GM12801 (cell line): ENCODE measurements around the gene S100B.

Source experiments
- TF ChIP-seq, protein P1 (sequence below): IDR thresholded peaks from one replicate; pipeline ENCODE4 v1.5.1; 2011; ENCODE audit warnings: control low read depth; ENCODE audit not compliant: insufficient read length; ENCODE audit errors: extremely low read depth

Gene S100B

DNA sequence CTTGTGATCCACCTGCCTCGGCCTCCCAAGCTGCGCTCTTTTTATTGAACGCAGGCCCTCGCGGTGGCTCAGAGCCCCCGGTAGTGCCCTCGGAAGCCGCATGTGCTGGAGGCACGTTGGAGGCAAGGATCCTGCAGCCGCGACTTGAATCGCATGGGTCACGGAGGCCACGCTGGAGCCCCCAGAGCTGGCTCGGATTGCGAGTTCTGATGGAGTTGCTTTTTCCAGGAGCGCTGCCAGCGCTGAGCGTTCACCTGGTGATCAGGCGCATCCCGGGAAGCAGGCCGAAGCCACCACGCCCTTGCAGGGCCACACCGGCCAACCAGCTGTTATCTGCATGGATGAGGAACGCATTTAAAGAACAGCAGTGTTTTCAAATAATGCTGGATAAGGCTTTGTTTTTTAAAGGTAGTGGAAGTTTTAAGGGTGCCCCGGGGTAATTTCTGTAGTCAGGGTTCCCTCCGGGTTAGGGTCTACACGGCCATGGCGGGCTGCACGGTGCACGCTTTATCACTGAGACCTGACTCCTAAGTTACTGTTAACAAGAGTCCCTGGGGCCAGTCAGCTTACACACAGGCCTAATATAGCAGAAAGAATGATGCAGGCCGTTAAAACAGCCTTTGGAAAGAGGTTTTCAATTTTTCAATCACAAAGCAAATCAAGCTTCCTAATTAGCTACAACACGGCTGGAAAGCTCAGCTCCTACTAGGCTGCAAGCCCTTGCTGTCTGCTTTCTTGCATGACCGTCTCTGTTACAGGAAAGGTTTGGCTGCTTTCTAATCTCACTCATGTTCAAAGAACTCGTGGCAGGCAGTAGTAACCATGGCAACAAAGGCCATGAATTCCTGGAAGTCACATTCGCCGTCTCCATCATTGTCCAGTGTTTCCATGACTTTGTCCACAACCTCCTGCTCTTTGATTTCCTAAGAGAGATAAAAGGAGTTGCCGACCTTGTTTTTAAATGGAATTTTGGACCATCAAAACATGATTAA, 6.0 kb downstream of the S100B start:
- TF ChIP-seq, protein P1, sequence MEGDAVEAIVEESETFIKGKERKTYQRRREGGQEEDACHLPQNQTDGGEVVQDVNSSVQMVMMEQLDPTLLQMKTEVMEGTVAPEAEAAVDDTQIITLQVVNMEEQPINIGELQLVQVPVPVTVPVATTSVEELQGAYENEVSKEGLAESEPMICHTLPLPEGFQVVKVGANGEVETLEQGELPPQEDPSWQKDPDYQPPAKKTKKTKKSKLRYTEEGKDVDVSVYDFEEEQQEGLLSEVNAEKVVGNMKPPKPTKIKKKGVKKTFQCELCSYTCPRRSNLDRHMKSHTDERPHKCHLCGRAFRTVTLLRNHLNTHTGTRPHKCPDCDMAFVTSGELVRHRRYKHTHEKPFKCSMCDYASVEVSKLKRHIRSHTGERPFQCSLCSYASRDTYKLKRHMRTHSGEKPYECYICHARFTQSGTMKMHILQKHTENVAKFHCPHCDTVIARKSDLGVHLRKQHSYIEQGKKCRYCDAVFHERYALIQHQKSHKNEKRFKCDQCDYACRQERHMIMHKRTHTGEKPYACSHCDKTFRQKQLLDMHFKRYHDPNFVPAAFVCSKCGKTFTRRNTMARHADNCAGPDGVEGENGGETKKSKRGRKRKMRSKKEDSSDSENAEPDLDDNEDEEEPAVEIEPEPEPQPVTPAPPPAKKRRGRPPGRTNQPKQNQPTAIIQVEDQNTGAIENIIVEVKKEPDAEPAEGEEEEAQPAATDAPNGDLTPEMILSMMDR: no peak

- TF ChIP-seq, protein P1: no peak
Measured at GRCh38 chr21:46597896-46598343, 7.0 kb downstream of the S100B start.

DNA sequence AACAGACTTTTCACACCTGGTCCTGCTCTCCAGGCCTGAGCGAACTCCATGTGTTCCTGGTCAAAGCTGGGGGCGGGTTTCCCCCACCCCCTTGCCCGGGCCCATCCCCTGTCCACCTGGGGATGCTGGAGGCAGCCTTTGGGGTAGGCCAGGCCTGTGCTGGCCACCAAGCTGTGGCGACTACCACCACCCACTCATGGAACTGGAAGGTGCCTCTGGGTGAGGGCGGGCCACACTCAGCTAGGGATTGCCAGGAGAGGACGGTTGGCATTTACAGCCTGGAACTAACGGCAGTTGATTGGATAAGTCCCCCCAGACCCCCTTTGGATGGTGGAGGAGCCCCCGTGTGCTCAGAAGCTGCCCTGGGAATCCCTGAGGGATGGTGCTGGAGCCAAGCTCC, 7.9 kb downstream of the S100B start:
- TF ChIP-seq, protein P1: no peak

GRCh38 chr21:46596201-46596600, 8.7 kb downstream of the S100B start:
- TF ChIP-seq, protein P1: no peak

GRCh38 chr21:46594276-46594675, 10.6 kb downstream of the S100B start:
- TF ChIP-seq, protein P1: no peak

DNA sequence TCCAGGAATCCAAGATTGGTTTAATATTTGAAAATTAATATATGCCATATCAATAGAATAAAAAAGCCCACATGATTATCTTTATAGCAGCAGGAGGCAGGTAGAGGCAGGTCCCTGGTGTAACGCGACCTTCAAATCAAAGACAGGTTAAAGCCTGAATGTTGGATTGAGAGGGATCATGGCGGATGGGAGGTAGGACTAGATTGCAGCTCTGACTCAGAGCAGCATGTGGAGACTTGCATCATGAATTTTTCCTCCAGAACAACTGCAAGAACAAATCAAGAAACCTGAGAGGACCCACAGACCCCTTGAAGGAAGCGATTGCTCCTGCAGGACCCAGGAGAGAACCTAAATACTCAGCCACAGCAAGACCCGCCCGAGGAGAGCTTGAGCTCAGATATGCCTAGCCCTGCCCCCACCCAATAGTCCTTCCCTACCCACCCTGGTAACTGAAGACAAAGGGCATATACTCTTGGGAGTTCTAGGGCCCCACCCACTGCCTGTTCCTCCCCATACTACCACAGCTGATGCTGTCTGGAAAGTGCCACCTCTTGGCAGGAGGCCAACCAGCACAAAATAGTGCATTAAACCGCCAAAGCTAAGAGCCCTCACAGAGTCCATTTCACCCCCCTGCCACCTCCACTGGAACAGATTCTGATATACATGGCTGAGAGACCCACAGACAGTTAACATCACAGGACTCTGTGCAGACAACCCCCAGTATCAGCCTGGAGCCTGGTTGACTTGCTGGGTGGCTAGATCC, 19.5 kb downstream of the S100B start:
- TF ChIP-seq, protein P1: no peak

GRCh38 chr21:46581780-46582307, 23.0 kb downstream of the S100B start:
- TF ChIP-seq, protein P1: no peak
